Activated T-cell treated with anti-CD3 and anti-CD28 coated beads, Interleukin-2, amount 50 U/mL, for 4 hours (primary cell): ENCODE data around the gene TNFAIP3. TPM values are rescaled to one million over a fixed set of nuclear protein-coding genes. Genes with fewer than 3 reads are reported as not detected.
"Not testable (repeated sequence)": the region's sequence is repeated elsewhere in the genome, so short reads cannot be mapped to it uniquely, and the experiment has no call there.

Source experiments
- ATAC-seq, 2 donors: fragments of 200-7000 bp; cut with Tn5 transposase; one replicate each; pipeline ENCODE4 v1.10.0; 2021
- DNase-seq: peaks from one replicate; pipeline ENCODE4 v3.0.0-alpha.2; 2020
- H3K27me3 Mint-ChIP-seq: one replicate; pipeline ENCODE4 v1.8.0; 2021; ENCODE audit warnings: low read depth, mixed read lengths
- H3K36me3 Mint-ChIP-seq: one replicate; pipeline ENCODE4 v1.8.0; 2022; ENCODE audit warnings: mixed read lengths; ENCODE audit not compliant: insufficient read depth
- H3K4me1 Mint-ChIP-seq: one replicate; pipeline ENCODE4 v1.8.0; 2021; ENCODE audit warnings: low read depth, mixed read lengths
- H3K4me3 Mint-ChIP-seq: one replicate; pipeline ENCODE4 v1.8.0; 2021; ENCODE audit warnings: mild to moderate bottlenecking, moderate library complexity, mixed read lengths
- H3K9me3 Mint-ChIP-seq: one replicate; pipeline ENCODE4 v1.8.0; 2021; ENCODE audit warnings: mixed read lengths
- total RNA-seq, 3 donors: library from RNA; stranded (reverse); gene quantifications; one replicate each; pipeline ENCODE4 v1.2.1, GENCODE V29; 2021

TNFAIP3 gene
- total RNA-seq, 3 donors from 2014 or later: 254 to 441 (median 334) TPM

GRCh38 chr6:137834508-137834907, 32.6 kb upstream of the TNFAIP3 start:
- DNase-seq (no peak), ATAC-seq (no peak)
- peaks cover 28% of the 10 kb centered on the region for H3K4me1 Mint-ChIP-seq
- H3K4me3 Mint-ChIP-seq: no peak overlapping the region
- peaks cover 11% of the 10 kb centered on the region for H3K36me3 Mint-ChIP-seq
- H3K27me3 Mint-ChIP-seq: no peaks in the 10 kb centered on the region
- H3K9me3 Mint-ChIP-seq: peaks cover 23% of the 10 kb centered on the region

GRCh38 chr6:137836788-137837187, 30.3 kb upstream of the TNFAIP3 start:
- Mint-ChIP-seq H3K9me3 (peaks cover 40% of the 10 kb centered on the region), H3K4me1 (peaks cover 15% of the 10 kb centered on the region), H3K4me3 (no peak overlapping the region), H3K27me3 (no peaks in the 10 kb centered on the region), H3K36me3 (peaks cover 11% of the 10 kb centered on the region)
- no peak for ATAC-seq
- DNase-seq: no peak

- H3K4me1 Mint-ChIP-seq, H3K27me3 Mint-ChIP-seq, ATAC-seq, H3K4me3 Mint-ChIP-seq, DNase-seq: not testable (repeated sequence)
- H3K36me3 Mint-ChIP-seq: peaks cover 11% of the 10 kb centered on the region
- peaks cover 45% of the 10 kb centered on the region for H3K9me3 Mint-ChIP-seq
Measured at GRCh38 chr6:137838090-137838489, 29.0 kb upstream of the TNFAIP3 start.

- H3K9me3 Mint-ChIP-seq: peaks cover 45% of the 10 kb centered on the region
- ATAC-seq, H3K27me3 Mint-ChIP-seq, H3K4me3 Mint-ChIP-seq, H3K4me1 Mint-ChIP-seq, DNase-seq: not testable (repeated sequence)
- peaks cover 11% of the 10 kb centered on the region for H3K36me3 Mint-ChIP-seq
Measured at GRCh38 chr6:137838597-137838996, 28.5 kb upstream of the TNFAIP3 start.

- ATAC-seq: no peak
- no peak overlapping the region for H3K4me3 Mint-ChIP-seq
- H3K36me3 Mint-ChIP-seq: peaks cover 11% of the 10 kb centered on the region
- no peak for DNase-seq
- H3K27me3 Mint-ChIP-seq: no peaks in the 10 kb centered on the region
- peaks cover 8% of the 10 kb centered on the region for H3K4me1 Mint-ChIP-seq
- peaks cover 45% of the 10 kb centered on the region for H3K9me3 Mint-ChIP-seq
Measured at GRCh38 chr6:137839076-137839475, 28.0 kb upstream of the TNFAIP3 start.

- no peak for ATAC-seq
- Mint-ChIP-seq H3K9me3 (peaks cover 45% of the 10 kb centered on the region), H3K27me3 (no peaks in the 10 kb centered on the region), H3K4me1 (peaks cover 8% of the 10 kb centered on the region), H3K4me3 (no peak overlapping the region), H3K36me3 (peaks cover 11% of the 10 kb centered on the region)
- DNase-seq: no peak
Measured at GRCh38 chr6:137840252-137840651, 26.8 kb upstream of the TNFAIP3 start.

- peaks cover 35% of the 10 kb centered on the region for H3K9me3 Mint-ChIP-seq
- DNase-seq: no peak
- H3K4me1 Mint-ChIP-seq: peaks cover 4% of the 10 kb centered on the region
- H3K4me3 Mint-ChIP-seq: no peak overlapping the region
- H3K36me3 Mint-ChIP-seq: peaks cover 8% of the 10 kb centered on the region
- no peaks in the 10 kb centered on the region for H3K27me3 Mint-ChIP-seq
- ATAC-seq: no peak
Measured at GRCh38 chr6:137843211-137843610, 23.8 kb upstream of the TNFAIP3 start.

GRCh38 chr6:137844327-137844726, 22.7 kb upstream of the TNFAIP3 start:
- H3K36me3 Mint-ChIP-seq, H3K4me3 Mint-ChIP-seq, H3K4me1 Mint-ChIP-seq, ATAC-seq, DNase-seq, H3K27me3 Mint-ChIP-seq: not testable (repeated sequence)
- peaks cover 24% of the 10 kb centered on the region for H3K9me3 Mint-ChIP-seq

GRCh38 chr6:137844773-137845172, 22.3 kb upstream of the TNFAIP3 start:
- ATAC-seq, H3K36me3 Mint-ChIP-seq, DNase-seq, H3K4me3 Mint-ChIP-seq, H3K27me3 Mint-ChIP-seq, H3K4me1 Mint-ChIP-seq: not testable (repeated sequence)
- peaks cover 22% of the 10 kb centered on the region for H3K9me3 Mint-ChIP-seq

GRCh38 chr6:137845460-137845859, 21.6 kb upstream of the TNFAIP3 start:
- Mint-ChIP-seq H3K36me3 (no peaks in the 10 kb centered on the region), H3K4me3 (no peak overlapping the region), H3K27me3 (no peaks in the 10 kb centered on the region), H3K9me3 (peaks cover 16% of the 10 kb centered on the region), H3K4me1 (peaks cover 11% of the 10 kb centered on the region)
- no peak for DNase-seq
- ATAC-seq: no peak

- Mint-ChIP-seq H3K36me3 (no peaks in the 10 kb centered on the region), H3K27me3 (no peaks in the 10 kb centered on the region), H3K4me3 (no peak overlapping the region), H3K9me3 (peaks cover 9% of the 10 kb centered on the region), H3K4me1 (peaks cover 18% of the 10 kb centered on the region)
- DNase-seq (no peak), ATAC-seq (no peak)
Measured at GRCh38 chr6:137846274-137846673, 20.8 kb upstream of the TNFAIP3 start.

- Mint-ChIP-seq H3K27me3 (no peaks in the 10 kb centered on the region), H3K9me3 (peaks cover 6% of the 10 kb centered on the region), H3K4me1 (peaks cover 23% of the 10 kb centered on the region), H3K4me3 (no peak overlapping the region), H3K36me3 (no peaks in the 10 kb centered on the region)
- DNase-seq (no peak), ATAC-seq (no peak)
Measured at GRCh38 chr6:137846772-137847313, 20.2 kb upstream of the TNFAIP3 start.

GRCh38 chr6:137847748-137848147, 19.3 kb upstream of the TNFAIP3 start:
- ATAC-seq (no peak), DNase-seq (no peak)
- Mint-ChIP-seq H3K9me3 (no peaks in the 10 kb centered on the region), H3K4me1 (peaks cover 31% of the 10 kb centered on the region), H3K36me3 (no peaks in the 10 kb centered on the region), H3K4me3 (no peak overlapping the region), H3K27me3 (no peaks in the 10 kb centered on the region)

GRCh38 chr6:137848672-137849071, 18.4 kb upstream of the TNFAIP3 start:
- no peaks in the 10 kb centered on the region for H3K9me3 Mint-ChIP-seq
- H3K4me1 Mint-ChIP-seq: peaks cover 35% of the 10 kb centered on the region
- no peak for ATAC-seq

GRCh38 chr6:137849181-137849980, 17.7 kb upstream of the TNFAIP3 start:
- no peaks in the 10 kb centered on the region for H3K27me3 Mint-ChIP-seq
- H3K36me3 Mint-ChIP-seq: no peaks in the 10 kb centered on the region
- H3K4me1 Mint-ChIP-seq: peaks cover 36% of the 10 kb centered on the region
- no peaks in the 10 kb centered on the region for H3K9me3 Mint-ChIP-seq
- DNase-seq: no peak
- ATAC-seq: peak; percentile 90 to 93
- H3K4me3 Mint-ChIP-seq: no peak overlapping the region

More at GRCh38 chr6:137848672-137849071, 18.4 kb upstream of the TNFAIP3 start:
- Mint-ChIP-seq H3K27me3 (no peaks in the 10 kb centered on the region), H3K4me3 (no peak overlapping the region), H3K36me3 (no peaks in the 10 kb centered on the region)
- DNase-seq: no peak
